HG03442 (cell line): ENCODE measurements around the gene POU2F2.
"Not testable (repeated sequence)": the region's sequence is repeated elsewhere in the genome, so short reads cannot be mapped to it uniquely, and the experiment has no call there.

Experiments
- ATAC-seq: cut with Tn5 transposase; IDR thresholded peaks from one replicate; pipeline ENCODE4 v1.9.1; 2021; ENCODE audit warnings: mild to moderate bottlenecking, moderate library complexity; ENCODE audit not compliant: unreplicated experiment

POU2F2 gene

DNA sequence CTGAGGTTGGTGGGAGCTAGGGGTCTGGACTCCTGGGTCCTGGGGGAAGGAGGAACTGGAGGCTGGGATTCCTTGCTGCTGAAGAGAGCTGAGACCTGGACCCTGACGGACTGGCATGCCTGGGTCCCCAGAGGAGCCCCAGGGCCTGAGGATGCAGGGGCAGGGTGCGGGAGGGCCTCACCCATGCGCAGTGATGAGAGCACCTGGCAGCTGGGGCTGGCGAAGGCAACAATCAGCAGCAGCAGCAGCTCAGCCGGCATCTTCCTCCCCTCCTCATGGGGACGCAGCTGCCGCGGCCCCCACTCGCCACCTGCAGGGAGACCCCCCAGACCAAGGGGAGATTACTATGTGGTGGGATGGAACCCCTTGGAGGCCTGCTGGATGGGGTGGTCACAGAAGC lies 66.7 kb downstream of the POU2F2 start:
- ATAC-seq, result no peak

DNA sequence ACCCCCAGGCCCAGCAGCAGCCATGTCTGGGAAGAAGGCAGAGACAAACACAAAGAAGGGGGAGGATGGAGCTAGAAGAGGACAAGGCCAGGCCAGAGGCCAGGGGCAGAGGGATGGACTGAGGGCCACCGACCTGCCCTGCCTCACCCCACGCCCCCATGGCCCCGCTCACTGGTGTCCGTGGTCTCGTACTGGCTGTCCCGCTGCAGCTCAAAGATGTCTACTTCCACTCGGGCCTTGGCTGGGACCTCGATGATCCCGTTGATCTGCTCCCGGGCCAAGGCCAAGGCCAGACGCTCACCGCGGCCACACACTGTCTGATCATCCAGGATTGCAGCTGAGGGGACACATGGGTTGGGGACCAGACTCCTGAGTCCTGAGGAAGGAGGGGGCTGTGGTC lies 67.2 kb downstream of the POU2F2 start:
- ATAC-seq, result no peak

GRCh38 chr19:42064432-42064831 lies 67.8 kb downstream of the POU2F2 start:
- no peak for ATAC-seq

GRCh38 chr19:42062381-42062780 lies 69.9 kb downstream of the POU2F2 start:
- ATAC-seq, result no peak

DNA sequence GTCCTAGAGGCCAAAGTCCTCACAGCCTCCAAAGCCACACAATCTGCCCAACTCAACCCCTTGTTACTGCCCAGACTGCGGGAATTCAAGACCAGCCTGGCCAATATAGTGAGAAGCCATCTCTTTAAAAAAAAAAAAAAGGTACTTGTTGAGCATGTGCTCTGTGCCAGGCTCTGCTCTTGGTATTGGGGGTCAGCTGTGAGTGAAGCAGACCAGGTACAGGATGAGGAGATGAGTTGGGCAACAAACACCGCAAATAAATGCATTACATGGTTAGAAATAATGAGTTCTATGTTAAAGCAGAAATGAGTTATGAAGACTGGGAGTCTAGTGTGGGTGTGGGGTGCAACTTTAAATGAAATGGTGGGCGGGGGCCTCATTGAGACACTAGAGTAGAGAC lies 72.1 kb downstream of the POU2F2 start:
- ATAC-seq, result no peak

DNA sequence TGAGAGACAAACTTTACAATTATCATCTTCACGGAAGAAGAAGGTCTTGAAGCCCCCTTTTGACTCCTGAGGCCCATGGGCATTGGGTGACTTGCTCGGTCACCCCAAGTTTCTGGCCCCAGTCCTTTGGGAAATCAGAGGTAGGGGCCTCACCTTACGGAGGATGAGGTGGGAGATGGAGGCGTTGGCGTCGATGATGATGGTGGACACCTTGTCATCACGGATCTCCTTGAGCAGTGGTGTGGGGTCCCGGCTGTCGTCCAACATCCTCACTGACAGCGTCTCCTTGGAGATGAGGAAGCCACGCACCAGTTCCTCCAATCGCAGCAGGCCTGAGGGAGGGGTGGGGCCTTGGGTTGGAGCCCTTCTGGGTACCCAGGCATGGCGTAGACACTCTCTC lies 73.0 kb downstream of the POU2F2 start:
- no peak for ATAC-seq

DNA sequence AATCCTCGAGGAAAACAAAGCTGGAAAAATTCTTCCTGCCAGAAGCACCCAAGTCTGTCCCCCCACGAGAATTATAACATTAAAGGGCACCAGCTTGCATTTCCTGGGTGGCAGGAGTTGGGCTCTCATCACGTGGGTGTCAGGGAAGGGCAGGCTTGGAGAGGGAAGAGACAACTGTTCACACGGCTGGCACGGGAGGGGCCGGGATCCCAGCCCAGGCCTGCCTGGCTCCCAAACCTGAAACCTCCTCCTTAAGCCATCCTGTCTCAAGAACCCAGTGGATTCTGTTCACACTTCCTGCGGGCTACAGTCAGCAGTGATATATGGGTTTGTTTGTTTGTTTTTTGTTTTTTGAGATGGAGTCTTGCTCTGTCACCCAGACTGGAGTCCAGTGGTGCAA lies 74.4 kb downstream of the POU2F2 start:
- no peak for ATAC-seq

DNA sequence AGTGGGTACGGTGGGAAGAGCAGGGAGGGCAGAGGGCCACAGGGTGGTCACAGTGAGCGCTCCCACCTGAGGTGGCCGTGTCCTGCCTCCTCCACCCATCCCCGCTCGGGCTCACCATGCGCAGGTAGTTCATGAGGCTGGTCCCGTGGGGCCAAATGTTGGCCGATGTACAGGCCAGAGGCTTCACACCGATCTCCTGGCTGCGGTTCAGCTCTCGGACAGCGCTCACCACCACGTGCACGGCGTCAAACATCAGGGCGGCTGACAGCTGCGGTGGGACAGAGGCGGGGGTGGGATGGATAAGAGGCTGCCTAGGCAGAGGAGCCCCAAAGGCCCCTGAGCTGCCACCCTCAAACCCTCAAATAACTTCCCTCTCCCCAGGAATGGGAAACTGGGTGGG lies 78.0 kb downstream of the POU2F2 start:
- no peak for ATAC-seq

GRCh38 chr19:42053037-42053935 lies 79.0 kb downstream of the POU2F2 start:
- ATAC-seq, result no peak

- ATAC-seq, result no peak
Measured at GRCh38 chr19:42052241-42052863, 79.9 kb downstream of the POU2F2 start.

DNA sequence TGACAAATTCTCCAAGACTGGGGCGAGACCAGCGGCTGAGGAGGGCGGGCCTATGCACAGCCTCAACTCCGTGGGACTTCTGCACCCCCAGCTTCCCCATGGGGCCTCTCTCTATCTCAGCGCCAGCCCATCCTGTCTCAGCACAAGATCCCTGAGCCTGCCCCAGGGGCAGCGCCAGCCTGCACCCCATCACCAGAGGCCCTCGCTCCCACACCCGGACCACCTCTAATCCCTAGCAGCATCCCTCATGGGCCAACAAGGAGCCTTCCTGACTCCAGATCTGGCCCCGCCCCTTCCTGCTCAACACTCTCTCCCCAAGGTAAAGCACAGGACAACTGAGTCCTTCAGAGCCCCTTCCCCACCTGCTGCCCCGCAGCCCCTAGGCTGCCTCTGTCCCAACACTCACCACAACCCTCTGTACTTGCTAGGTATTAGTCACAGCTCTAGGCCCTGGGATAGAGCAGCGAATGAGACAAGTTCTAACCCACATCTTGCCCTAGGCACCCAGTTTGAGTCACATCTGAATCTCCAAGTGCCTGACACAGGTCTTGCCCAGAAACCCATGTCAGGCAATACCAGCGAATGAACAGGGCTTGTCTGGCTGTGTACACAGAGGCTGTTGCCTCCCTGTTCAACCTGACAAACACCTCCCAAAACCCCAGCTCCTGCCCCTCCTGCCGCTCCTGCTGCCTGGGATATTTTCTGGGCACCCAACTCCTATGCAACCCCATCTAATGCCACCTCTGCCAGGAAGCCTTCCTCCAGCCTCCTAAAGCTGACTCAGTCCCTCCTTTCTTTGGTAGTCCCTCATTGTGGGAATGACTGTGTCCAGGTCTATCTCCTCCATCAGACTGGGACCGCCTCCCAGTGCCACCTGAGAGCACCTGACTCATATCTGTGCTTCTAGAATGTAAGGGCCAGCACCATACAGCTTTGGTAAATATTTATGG lies 80.8 kb downstream of the POU2F2 start:
- ATAC-seq, result no peak

DNA sequence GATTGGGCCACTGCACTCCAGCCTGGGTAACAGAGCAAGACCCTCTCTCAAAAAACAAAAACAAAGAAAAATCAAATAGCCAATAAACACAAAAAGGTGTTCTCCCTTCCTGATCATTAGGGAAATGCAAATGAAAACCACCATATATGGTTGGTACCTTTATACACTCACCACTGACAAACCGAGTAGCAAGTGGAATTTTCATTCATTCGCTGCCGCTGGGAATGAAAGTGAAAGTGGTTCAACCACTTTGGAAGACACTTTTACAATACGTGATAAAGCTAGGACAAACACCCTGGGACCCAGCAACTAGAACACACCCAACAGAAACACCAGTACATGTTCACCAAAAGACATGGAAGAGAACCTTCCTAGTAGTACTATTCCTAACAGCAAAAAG lies 83.3 kb downstream of the POU2F2 start:
- ATAC-seq, result no peak

DNA sequence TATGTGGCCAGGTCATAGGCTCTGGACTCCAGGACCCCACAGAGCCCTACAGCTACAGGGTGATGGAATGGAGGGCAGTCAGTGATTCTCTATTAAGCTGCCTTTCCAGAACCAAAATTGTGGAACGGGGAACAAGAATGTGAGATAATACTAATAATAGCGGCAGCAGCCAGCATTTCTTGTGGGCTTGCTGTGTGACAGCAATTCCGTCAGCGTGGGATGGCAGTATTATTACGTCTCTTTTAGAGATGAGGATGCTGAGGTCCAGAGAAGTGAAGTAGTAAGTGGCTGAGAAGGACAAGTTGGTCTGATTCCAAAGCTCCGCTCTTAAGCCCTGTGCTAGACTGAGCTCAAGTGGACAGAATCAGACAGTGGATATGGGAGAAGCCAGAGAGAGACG lies 86.7 kb downstream of the POU2F2 start:
- ATAC-seq, result no peak

DNA sequence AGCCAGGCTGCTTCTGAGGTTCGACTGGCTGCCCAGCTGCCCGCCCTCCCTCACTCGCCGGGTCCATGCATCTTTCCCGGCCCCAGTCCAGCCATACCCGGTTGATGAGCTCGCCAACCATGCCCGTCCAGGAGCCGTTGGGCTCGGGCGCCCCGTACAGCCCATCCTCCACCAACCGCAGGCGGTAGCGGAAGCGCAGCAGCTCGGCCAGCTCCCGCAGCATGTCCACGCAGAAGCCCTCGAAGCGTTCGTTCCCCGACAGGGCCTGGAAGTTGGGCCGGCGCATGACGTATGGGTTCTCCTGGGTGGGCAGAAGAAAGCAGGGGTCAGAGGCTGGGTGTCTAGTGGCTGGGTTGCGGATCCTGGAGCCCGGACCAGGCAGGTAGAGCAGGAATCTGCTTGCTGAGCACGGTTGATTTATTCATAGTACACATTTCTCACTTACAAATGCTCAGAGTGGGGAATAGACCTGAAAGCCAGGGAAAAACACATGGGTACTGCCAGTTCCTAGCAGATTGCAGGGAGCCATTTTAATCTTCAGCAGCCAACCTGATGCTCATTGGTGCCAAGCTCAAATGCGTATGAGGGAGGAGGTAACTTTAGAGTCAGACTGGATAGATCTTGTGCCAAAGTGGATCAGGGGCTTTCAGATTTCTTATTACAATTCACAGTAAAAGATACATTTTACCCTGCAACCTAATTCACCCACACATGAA lies 89.6 kb downstream of the POU2F2 start:
- ATAC-seq, result no peak

GRCh38 chr19:42040491-42040890 lies 91.8 kb downstream of the POU2F2 start:
- not testable (repeated sequence) for ATAC-seq

DNA sequence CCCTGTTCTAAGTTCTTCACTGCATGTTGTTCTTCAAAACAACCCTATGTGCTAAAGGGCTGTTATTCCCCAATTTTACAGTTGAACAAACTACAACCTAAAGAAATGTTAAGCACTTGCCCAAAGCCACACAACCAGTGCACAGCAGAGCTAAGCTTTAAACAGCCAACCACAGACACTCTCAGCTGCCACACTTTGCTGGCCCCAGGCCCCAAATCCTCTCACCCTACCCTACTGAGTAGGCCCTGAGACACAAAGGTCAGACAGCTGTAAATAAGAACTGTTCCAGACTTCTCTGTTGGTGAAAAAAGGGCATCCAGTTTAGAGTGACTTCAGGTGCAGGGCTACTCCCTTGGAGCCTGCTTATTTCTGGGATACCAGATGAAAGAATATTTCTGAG lies 92.2 kb downstream of the POU2F2 start:
- ATAC-seq, result no peak

DNA sequence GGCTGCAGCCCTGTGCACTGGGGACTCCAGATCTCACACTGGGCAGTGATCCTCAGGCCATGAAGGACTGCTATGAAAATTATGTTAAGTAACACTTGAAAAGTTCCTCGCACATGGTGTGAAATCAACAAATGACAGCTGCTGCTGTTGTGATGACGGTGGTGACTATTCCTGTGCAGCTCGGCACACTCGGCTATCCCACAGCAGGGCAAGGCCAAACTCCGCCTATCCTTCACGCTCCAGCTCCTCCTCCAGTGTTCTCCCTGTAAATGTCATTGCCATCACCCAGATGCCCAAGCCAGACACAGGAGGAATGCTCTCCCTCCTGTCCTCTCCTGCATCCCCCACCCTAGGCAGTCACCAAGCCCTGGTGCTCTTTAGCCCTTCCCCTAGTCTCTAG lies 93.6 kb downstream of the POU2F2 start:
- no peak for ATAC-seq

GRCh38 chr19:42037649-42038048 lies 94.6 kb downstream of the POU2F2 start:
- no peak for ATAC-seq
